ENCODE measurements around the gene C5AR2.
"Not testable (repeated sequence)": the region's sequence is repeated elsewhere in the genome, so short reads cannot be mapped to it uniquely, and the experiment has no call there.

The C5AR2 gene

GRCh38 chr19:47358936-47359335 is 27.0 kb downstream of the C5AR2 start:
- DNase-seq, result no peak

GRCh38 chr19:47362321-47362720 is 30.3 kb downstream of the C5AR2 start:
- DNase-seq, result no peak

GRCh38 chr19:47363758-47364531 is 32.0 kb downstream of the C5AR2 start:
- DNase-seq, result no peak

- DNase-seq, result not testable (repeated sequence)
Measured at GRCh38 chr19:47365455-47365854, 33.5 kb downstream of the C5AR2 start.

GRCh38 chr19:47370045-47370611 is 38.2 kb downstream of the C5AR2 start:
- DNase-seq, result peak in 26 of 58 donors; percentile 2 to 54 (median 26)

- no peak for DNase-seq
Measured at GRCh38 chr19:47371261-47371660, 39.3 kb downstream of the C5AR2 start.

GRCh38 chr19:47372603-47373002 is 40.6 kb downstream of the C5AR2 start:
- no peak for DNase-seq

GRCh38 chr19:47373246-47374240 is 41.6 kb downstream of the C5AR2 start:
- no peak for DNase-seq

- DNase-seq, result no peak
Measured at GRCh38 chr19:47374876-47375693, 43.1 kb downstream of the C5AR2 start.

- DNase-seq, result no peak
Measured at GRCh38 chr19:47375694-47376588, 44.0 kb downstream of the C5AR2 start.

GRCh38 chr19:47376589-47377144 is 44.7 kb downstream of the C5AR2 start:
- no peak for DNase-seq

- DNase-seq, result peak in 25 of 58 donors; percentile 2 to 49 (median 24)
Measured at GRCh38 chr19:47377208-47377701, 45.3 kb downstream of the C5AR2 start.

GRCh38 chr19:47377801-47378200 is 45.8 kb downstream of the C5AR2 start:
- DNase-seq, result no peak

- peak in 1 of 58 donors; percentile 2 for DNase-seq
Measured at GRCh38 chr19:47378246-47378645, 46.3 kb downstream of the C5AR2 start.

- peak; percentile 21 to 91 (median 74) for DNase-seq
Measured at GRCh38 chr19:47379381-47379938, 47.5 kb downstream of the C5AR2 start.

- DNase-seq, result no peak
Measured at GRCh38 chr19:47380559-47380958, 48.6 kb downstream of the C5AR2 start.

- no peak for DNase-seq
Measured at GRCh38 chr19:47381121-47381520, 49.1 kb downstream of the C5AR2 start.

GRCh38 chr19:47381653-47382279 is 49.8 kb downstream of the C5AR2 start:
- DNase-seq, result no peak
